Stimulated activated naive CD8-positive, alpha-beta T cell treated with anti-CD3 and anti-CD28 coated beads, Interleukin-15, Interleukin-2, amounts not matched to agents 100 U/mL and 50 U/mL, for 24 hours (primary cell): ENCODE data around the gene PLTP.
"Not testable (repeated sequence)": the region's sequence is repeated elsewhere in the genome, so short reads cannot be mapped to it uniquely, and the experiment has no call there.

Source experiments
- ATAC-seq: fragments of 150-1000 bp; cut with Tn5 transposase; one replicate; pipeline ENCODE4 v1.10.0; 2021
- DNase-seq: peaks from one replicate; pipeline ENCODE4 v3.0.0; 2021

Gene PLTP

GRCh38 chr20:45911486-45912343, at the start of gene PLTP:
Gene PLTP (minus strand): TSS chr20:45912155. CDS start chr20:45911452, 703 bp downstream.
- DNase-seq (peak; percentile 57), ATAC-seq (no peak)

- no peak for ATAC-seq
These were observed 48.1 kb upstream of the PLTP start for GRCh38 chr20:45959956-45960630.

GRCh38 chr20:45959126-45959525, 47.2 kb upstream of the PLTP start:
- ATAC-seq (no peak), DNase-seq (no peak)

More at GRCh38 chr20:45959956-45960630, 48.1 kb upstream of the PLTP start:
- no peak for DNase-seq

GRCh38 chr20:45958593-45958992, 46.6 kb upstream of the PLTP start:
- DNase-seq: no peak
- no peak for ATAC-seq

- no peak for ATAC-seq
- no peak for DNase-seq
These were observed 45.3 kb upstream of the PLTP start for GRCh38 chr20:45957021-45957941.

- ATAC-seq, DNase-seq: not testable (repeated sequence)
These were observed 44.4 kb upstream of the PLTP start for GRCh38 chr20:45956326-45956725.

- no peak for ATAC-seq
- DNase-seq: no peak
These were observed 41.7 kb upstream of the PLTP start for GRCh38 chr20:45953672-45954071.

- DNase-seq (no peak), ATAC-seq (no peak)
These were observed 40.9 kb upstream of the PLTP start for GRCh38 chr20:45952861-45953260.

GRCh38 chr20:45951925-45952834, 40.2 kb upstream of the PLTP start:
- no peak for DNase-seq
- no peak for ATAC-seq

- ATAC-seq (no peak), DNase-seq (no peak)
These were observed 38.3 kb upstream of the PLTP start for GRCh38 chr20:45950330-45950646.

- ATAC-seq (no peak), DNase-seq (no peak)
These were observed 37.8 kb upstream of the PLTP start for GRCh38 chr20:45949542-45950329.

- ATAC-seq (no peak), DNase-seq (no peak)
These were observed 37.0 kb upstream of the PLTP start for GRCh38 chr20:45948742-45949541.

- DNase-seq (no peak), ATAC-seq (no peak)
These were observed 36.3 kb upstream of the PLTP start for GRCh38 chr20:45948261-45948733.

- ATAC-seq (no peak), DNase-seq (no peak)
These were observed 35.3 kb upstream of the PLTP start for GRCh38 chr20:45947110-45947866.

- ATAC-seq: peak; percentile 56
These were observed 34.4 kb upstream of the PLTP start for GRCh38 chr20:45946149-45946970.

GRCh38 chr20:45945678-45946148, 33.8 kb upstream of the PLTP start:
- no peak for DNase-seq
- ATAC-seq: no peak

More at GRCh38 chr20:45946149-45946970, 34.4 kb upstream of the PLTP start:
- DNase-seq: peak; percentile 47

GRCh38 chr20:45944965-45945677, 33.2 kb upstream of the PLTP start:
- ATAC-seq (no peak), DNase-seq (no peak)
